ENCODE data around the gene HOXB6.

The HOXB6 gene

DNA sequence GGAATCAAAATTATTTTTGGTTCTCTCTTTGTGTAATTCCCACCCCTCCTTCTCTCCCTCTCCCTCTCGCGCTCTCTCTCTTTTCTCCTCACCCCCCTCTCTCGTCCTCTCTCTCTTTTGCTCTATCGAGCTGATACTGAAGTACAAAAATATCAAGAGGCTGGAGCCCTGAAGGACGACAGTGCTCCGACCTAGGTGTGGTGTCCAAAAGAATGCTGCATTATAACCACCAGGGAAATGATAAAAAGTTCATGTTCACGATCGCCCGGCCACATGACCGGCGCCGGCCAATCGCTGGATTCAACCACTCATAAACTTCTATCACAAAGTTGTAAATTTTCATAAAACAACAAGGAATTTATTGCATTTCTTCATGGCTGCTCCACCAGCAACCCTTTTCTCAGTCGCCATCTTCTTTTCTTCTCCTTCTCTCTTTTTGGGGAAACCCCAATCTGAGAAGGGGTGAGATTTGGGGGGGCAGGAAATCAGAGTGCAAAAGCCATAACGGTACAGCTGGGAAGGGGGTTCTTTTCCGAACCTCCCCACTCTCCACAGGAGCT, at the start of gene HOXB6:
Gene HOXB6 (minus strand): TSS at position 217 of the 560 bp plus-strand sequence. CDS start 6,836 bp downstream, outside the sequence.
- no peak for DNase-seq (ENCODE audit: low read depth)
- H3K4me3 ChIP-seq (ENCODE audit: low read depth, low read length): no peak within 1 kb of the TSS
- TF ChIP-seq, protein P1, sequence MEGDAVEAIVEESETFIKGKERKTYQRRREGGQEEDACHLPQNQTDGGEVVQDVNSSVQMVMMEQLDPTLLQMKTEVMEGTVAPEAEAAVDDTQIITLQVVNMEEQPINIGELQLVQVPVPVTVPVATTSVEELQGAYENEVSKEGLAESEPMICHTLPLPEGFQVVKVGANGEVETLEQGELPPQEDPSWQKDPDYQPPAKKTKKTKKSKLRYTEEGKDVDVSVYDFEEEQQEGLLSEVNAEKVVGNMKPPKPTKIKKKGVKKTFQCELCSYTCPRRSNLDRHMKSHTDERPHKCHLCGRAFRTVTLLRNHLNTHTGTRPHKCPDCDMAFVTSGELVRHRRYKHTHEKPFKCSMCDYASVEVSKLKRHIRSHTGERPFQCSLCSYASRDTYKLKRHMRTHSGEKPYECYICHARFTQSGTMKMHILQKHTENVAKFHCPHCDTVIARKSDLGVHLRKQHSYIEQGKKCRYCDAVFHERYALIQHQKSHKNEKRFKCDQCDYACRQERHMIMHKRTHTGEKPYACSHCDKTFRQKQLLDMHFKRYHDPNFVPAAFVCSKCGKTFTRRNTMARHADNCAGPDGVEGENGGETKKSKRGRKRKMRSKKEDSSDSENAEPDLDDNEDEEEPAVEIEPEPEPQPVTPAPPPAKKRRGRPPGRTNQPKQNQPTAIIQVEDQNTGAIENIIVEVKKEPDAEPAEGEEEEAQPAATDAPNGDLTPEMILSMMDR (conservative IDR thresholded peaks at IDR 0.05; ENCODE audit: low read depth, low read length): no peak

DNA sequence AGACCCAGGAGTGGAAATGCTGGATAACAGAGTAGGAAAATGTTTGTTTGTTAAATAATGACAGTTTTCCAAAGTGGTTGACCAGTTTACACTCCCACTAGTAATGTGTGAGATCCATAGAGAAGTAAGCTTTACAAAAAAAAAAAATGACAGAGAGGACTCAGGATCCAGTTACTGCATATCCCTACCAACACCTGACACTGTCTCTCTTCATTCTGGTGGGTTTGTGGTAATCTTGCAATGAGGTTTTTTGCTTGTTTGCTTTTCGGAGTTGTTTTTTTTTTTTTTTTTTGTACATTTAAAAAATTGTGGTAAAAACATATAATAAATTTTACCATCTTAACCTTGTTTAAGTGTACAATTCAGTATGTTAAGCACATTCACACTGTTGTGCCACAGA, 45.0 kb upstream of the HOXB6 start:
- TF ChIP-seq, protein P1 (conservative IDR thresholded peaks at IDR 0.05; ENCODE audit: low read depth, low read length): no peak
- H3K4me3 ChIP-seq (ENCODE audit: low read depth, low read length): no peak overlapping the region
- DNase-seq (ENCODE audit: low read depth): no peak

DNA sequence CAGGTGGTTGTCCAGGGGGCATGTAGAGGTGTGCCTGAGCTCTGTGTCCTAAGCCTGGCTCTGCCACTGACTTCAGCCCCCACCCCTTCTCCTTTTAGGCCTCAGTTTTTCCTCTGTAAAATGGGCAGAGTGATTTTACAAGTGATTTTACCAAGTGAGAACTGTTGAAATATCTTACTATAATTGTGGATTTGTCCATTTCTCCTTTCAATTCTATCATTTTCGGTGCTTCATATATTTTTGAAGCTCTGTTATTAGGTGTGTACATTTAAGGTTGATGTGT, 43.1 kb upstream of the HOXB6 start:
- no peak for DNase-seq (ENCODE audit: low read depth)
- TF ChIP-seq, protein P1 (conservative IDR thresholded peaks at IDR 0.05; ENCODE audit: low read depth, low read length): no peak
- no peak overlapping the region for H3K4me3 ChIP-seq (ENCODE audit: low read depth, low read length)

DNA sequence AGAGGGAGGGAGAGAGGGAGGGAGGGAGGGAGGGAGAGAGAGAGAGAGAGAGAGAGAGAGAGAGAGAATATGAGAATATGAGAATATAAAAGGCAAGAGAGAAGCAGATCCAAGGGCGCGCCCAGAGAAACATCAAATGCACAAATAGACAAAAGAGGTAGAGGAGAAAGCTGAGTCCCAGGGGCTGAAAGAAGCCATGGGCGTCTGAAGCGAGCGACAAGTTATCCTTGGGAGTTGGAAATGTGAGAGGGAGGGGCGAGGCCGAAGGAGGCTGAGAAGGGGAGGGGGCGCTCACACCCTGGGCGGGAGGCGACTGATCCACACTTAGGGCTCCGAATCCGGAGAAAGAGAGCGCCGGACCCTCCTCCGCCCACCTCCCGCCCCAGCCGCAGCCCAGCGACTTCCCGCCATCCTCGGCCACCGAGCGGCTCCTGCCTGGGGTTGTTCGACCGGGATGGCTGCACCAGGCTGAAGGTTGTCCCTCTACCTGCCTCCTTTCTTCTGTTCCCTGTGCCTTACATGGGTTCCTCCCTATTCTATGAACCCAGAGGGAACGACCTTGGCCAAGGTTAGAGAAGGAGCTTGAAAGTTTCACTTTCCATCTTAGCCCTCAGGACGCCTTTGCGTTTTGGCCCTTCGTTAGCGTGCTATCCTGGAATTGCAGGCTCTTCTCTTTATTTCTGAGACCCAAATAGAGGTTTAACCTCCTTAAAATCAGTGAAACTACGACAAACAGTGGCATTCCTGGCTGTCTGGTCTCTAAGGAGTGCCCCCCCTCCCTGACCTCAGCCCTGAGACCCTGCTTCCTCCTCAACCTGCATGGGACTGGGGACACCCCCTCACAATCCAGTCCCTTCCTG, 42.5 kb upstream of the HOXB6 start:
- peak overlapping the region; percentile 34 for H3K4me3 ChIP-seq (ENCODE audit: low read depth, low read length)
- peak; percentile 6 for DNase-seq (ENCODE audit: low read depth)
- TF ChIP-seq, protein P1 (conservative IDR thresholded peaks at IDR 0.05; ENCODE audit: low read depth, low read length): no peak

DNA sequence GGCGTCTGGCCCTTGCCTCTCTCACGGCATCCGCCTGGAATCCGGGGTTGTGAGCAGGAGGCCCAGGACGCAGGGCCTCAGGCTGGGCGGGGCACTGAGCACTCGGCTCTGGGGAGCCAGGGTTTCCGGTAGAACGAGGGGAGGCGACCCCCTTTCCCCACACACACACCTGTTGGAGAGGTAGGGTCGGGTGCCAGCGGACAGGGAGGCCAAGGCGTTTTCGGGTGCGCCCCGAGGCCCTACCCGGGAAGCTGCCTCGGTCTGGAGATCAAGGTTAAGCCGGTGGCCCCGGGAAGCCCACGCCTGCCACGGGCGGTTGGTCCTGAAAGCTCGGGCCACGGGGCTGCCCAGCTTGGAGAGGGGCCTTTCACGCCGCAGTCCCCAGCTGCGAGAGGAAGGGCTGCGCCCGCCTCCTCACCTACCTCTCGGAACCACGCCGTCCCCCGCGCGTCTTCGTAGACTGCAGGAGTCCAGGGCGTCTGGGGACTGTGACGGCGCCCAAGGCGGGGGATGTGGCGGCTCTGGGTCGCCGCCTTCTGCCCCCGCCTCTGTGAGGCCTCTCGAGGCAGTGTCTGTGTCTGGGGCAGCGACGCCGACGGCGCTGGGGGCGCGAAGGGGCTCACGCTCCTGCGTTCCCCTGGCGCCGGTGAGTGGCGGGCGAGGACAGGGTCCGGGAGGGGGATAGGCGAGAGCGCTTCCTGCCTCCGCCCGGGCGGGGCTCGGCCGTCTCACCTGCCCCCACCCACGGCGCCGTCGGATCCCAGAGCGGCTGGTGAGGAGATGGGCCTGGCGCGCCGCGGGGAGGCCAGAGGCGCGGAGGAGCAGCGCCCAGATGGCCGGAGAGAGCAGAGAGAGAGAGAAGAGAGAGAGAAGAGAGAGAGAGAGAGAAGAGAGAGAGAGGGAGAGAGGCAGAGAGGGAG, 41.7 kb upstream of the HOXB6 start:
- TF ChIP-seq, protein P1 (conservative IDR thresholded peaks at IDR 0.05; ENCODE audit: low read depth, low read length): no peak
- H3K4me3 ChIP-seq (ENCODE audit: low read depth, low read length): no peak overlapping the region
- no peak for DNase-seq (ENCODE audit: low read depth)

DNA sequence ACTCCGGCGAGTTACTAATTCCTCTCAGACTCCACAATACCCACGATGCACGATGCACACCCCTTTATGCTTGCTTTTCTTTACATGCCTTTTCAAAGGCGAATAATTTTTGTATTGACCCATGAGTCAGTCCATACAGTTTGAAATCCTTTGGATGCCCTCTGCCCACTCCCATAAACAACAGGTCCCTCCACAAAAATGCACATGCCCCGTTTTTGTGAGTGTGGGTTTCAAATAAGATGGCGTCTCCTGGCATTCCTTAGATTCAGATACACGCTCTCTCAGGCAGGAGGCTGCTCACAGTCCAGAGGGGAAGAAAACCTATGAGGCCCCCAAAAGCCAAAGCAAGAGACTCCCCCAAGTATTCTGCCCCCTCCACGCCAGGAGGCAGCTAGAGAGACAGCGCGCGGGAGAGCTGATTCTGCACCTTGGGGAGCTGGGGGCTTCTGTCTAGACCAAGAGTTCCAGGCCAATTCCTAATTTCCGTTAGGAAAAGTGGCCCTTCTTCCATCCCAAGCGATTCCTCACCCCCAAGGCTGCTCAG, 40.9 kb upstream of the HOXB6 start:
- TF ChIP-seq, protein P1 (conservative IDR thresholded peaks at IDR 0.05; ENCODE audit: low read depth, low read length): no peak
- no peak for DNase-seq (ENCODE audit: low read depth)

More for the DNA sequence above, 40.9 kb upstream of the HOXB6 start:
- no peak overlapping the region for H3K4me3 ChIP-seq (ENCODE audit: low read depth, low read length)

Measured in choroid plexus epithelial cell (primary cell).